ENCODE results near the gene CDH4.

GRCh38 chr20:61361501-61361900 is 109.4 kb downstream of the CDH4 start:
- TF ChIP-seq CTCF (IDR thresholded peaks at IDR 0.05) = no peak
- no peak for TF ChIP-seq POLR2A (IDR thresholded peaks at IDR 0.05)
